22Rv1 (cell line): ENCODE measurements around the gene ITGB2.

ENCODE experiments used
- CTCF ChIP-seq: fragments of 450-650 bp; IDR thresholded peaks from 2 replicates; pipeline ENCODE4 v1.5.1; 2017; ENCODE audit warnings: mild to moderate bottlenecking
- ZFX ChIP-seq: fragments of 450-650 bp; IDR thresholded peaks from 2 replicates; pipeline ENCODE4 v1.6.1; 2017; ENCODE audit warnings: antibody characterized with exemption, borderline replicate concordance

GRCh38 chr21:44947111-44947929, 26.6 kb upstream of the ITGB2 start:
- TF ChIP-seq CTCF, result no peak
- TF ChIP-seq ZFX, result no peak
